ENCODE data around the gene UROC1. TPM values are rescaled to one million over a fixed set of nuclear protein-coding genes. Genes with fewer than 3 reads are reported as not detected.

The UROC1 gene
- total RNA-seq, 1 donor from 2014 or later, result not detected

- intact Hi-C loops (cut with micrococcal nuclease), result no loop called here
Observed at GRCh38 chr3:126446301-126446700, 71.3 kb downstream of the UROC1 start.

- intact Hi-C loops (cut with micrococcal nuclease), result no loop called here
Observed at GRCh38 chr3:126445506-126445905, 72.1 kb downstream of the UROC1 start.

GRCh38 chr3:126442856-126443242 is 74.7 kb downstream of the UROC1 start:
- intact Hi-C loops (cut with micrococcal nuclease), result no loop called here

- intact Hi-C loops (cut with micrococcal nuclease), result no loop called here
Observed at GRCh38 chr3:126442094-126442855, 75.3 kb downstream of the UROC1 start.

GRCh38 chr3:126441256-126441880 is 76.2 kb downstream of the UROC1 start:
- intact Hi-C loops (cut with micrococcal nuclease), result no loop called here

- intact Hi-C loops (cut with micrococcal nuclease), result no loop called here
Observed at GRCh38 chr3:126440709-126440995, 76.9 kb downstream of the UROC1 start.

- intact Hi-C loops (cut with micrococcal nuclease), result no loop called here
Observed at GRCh38 chr3:126439968-126440708, 77.4 kb downstream of the UROC1 start.

- intact Hi-C loops (cut with micrococcal nuclease), result no loop called here
Observed at GRCh38 chr3:126439346-126439967, 78.1 kb downstream of the UROC1 start.

- intact Hi-C loops (cut with micrococcal nuclease), result no loop called here
Observed at GRCh38 chr3:126438746-126439145, 78.8 kb downstream of the UROC1 start.

GRCh38 chr3:126438186-126438585 is 79.4 kb downstream of the UROC1 start:
- intact Hi-C loops (cut with micrococcal nuclease), result no loop called here

- intact Hi-C loops (cut with micrococcal nuclease), result no loop called here
Observed at GRCh38 chr3:126436826-126437717, 80.5 kb downstream of the UROC1 start.

- intact Hi-C loops (cut with micrococcal nuclease), result no loop called here
Observed at GRCh38 chr3:126435456-126436315, 81.9 kb downstream of the UROC1 start.

- intact Hi-C loops (cut with micrococcal nuclease), result no loop called here
Observed at GRCh38 chr3:126434931-126435411, 82.6 kb downstream of the UROC1 start.

GRCh38 chr3:126434264-126434590 is 83.3 kb downstream of the UROC1 start:
- intact Hi-C loops (cut with micrococcal nuclease), result no loop called here

- intact Hi-C loops (cut with micrococcal nuclease), result no loop called here
Observed at GRCh38 chr3:126433496-126434263, 83.9 kb downstream of the UROC1 start.

GRCh38 chr3:126433105-126433430 is 84.5 kb downstream of the UROC1 start:
- intact Hi-C loops (cut with micrococcal nuclease), result no loop called here

- intact Hi-C loops (cut with micrococcal nuclease), result no loop called here
Observed at GRCh38 chr3:126432361-126433104, 85.0 kb downstream of the UROC1 start.

Measured in T-helper 2 cell treated with Interferon-gamma antibody and Interleukin-4, amounts not matched to agents 100 ng/mL and 5 ng/mL, for 36 hours (primary cell).